ENCODE measurements around the gene TGFB1.

TGFB1 gene

GRCh38 chr19:41339936-41340335, 13.8 kb downstream of the TGFB1 start:
- peak; percentile 84 for DNase-seq

- DNase-seq: no peak
Measured at GRCh38 chr19:41335467-41335866, 18.3 kb downstream of the TGFB1 start.

GRCh38 chr19:41334793-41335192, 18.9 kb downstream of the TGFB1 start:
- no peak for DNase-seq

GRCh38 chr19:41332468-41332867, 21.3 kb downstream of the TGFB1 start:
- DNase-seq: no peak

- no peak for DNase-seq
Measured at GRCh38 chr19:41332000-41332399, 21.7 kb downstream of the TGFB1 start.

GRCh38 chr19:41330946-41331678, 22.6 kb downstream of the TGFB1 start:
- DNase-seq: no peak

- no peak for DNase-seq
Measured at GRCh38 chr19:41330481-41330880, 23.2 kb downstream of the TGFB1 start.

GRCh38 chr19:41328842-41329225, 24.9 kb downstream of the TGFB1 start:
- DNase-seq: no peak

- DNase-seq: no peak
Measured at GRCh38 chr19:41328157-41328841, 25.4 kb downstream of the TGFB1 start.

- no peak for DNase-seq
Measured at GRCh38 chr19:41327576-41328156, 26.1 kb downstream of the TGFB1 start.

- no peak for DNase-seq
Measured at GRCh38 chr19:41327076-41327575, 26.6 kb downstream of the TGFB1 start.

GRCh38 chr19:41325947-41326706, 27.6 kb downstream of the TGFB1 start:
- peak; percentile 52 for DNase-seq

GRCh38 chr19:41325640-41325946, 28.1 kb downstream of the TGFB1 start:
- no peak for DNase-seq

GRCh38 chr19:41324921-41325639, 28.6 kb downstream of the TGFB1 start:
- peak; percentile 78 for DNase-seq

GRCh38 chr19:41324231-41324702, 29.5 kb downstream of the TGFB1 start:
- DNase-seq: no peak

GRCh38 chr19:41323430-41324125, 30.1 kb downstream of the TGFB1 start:
- DNase-seq: peak; percentile 97

GRCh38 chr19:41323023-41323422, 30.7 kb downstream of the TGFB1 start:
- DNase-seq: peak; percentile 82

GRCh38 chr19:41322451-41322850, 31.3 kb downstream of the TGFB1 start:
- no peak for DNase-seq

GRCh38 chr19:41321600-41322270, 32.0 kb downstream of the TGFB1 start:
- peak; percentile 90 for DNase-seq

GRCh38 chr19:41321204-41321599, 32.5 kb downstream of the TGFB1 start:
- no peak for DNase-seq

GRCh38 chr19:41320568-41320967, 33.2 kb downstream of the TGFB1 start:
- DNase-seq: no peak
